DMS114 treated with DMSO at 0.1 percent for 48 hours (cell line): ENCODE results near the gene DTX3.
"Not testable (repeated sequence)": the region's sequence is repeated elsewhere in the genome, so short reads cannot be mapped to it uniquely, and the experiment has no call there.

Experiments
- DNase-seq: peaks from one replicate; lab custom pipeline; 2025; ENCODE audit not compliant: unreplicated experiment; lab: John Stamatoyannopoulos, UW

DTX3 gene

GRCh38 chr12:57604454-57604991, at the start of gene DTX3:
DTX3 (plus strand) TSS chr12:57604824; CDS start chr12:57606518, 1,694 bp downstream.
- DNase-seq = no peak

GRCh38 chr12:57554897-57555296, 49.7 kb upstream of the DTX3 start:
- no peak for DNase-seq

- no peak for DNase-seq
Measured at GRCh38 chr12:57558864-57559263, 45.8 kb upstream of the DTX3 start.

- DNase-seq = no peak
Measured at GRCh38 chr12:57560516-57560915, 44.1 kb upstream of the DTX3 start.

GRCh38 chr12:57561117-57561516, 43.5 kb upstream of the DTX3 start:
- not testable (repeated sequence) for DNase-seq

- no peak for DNase-seq
Measured at GRCh38 chr12:57563358-57563757, 41.3 kb upstream of the DTX3 start.

GRCh38 chr12:57564178-57564740, 40.4 kb upstream of the DTX3 start:
- no peak for DNase-seq

- no peak for DNase-seq
Measured at GRCh38 chr12:57568838-57569237, 35.8 kb upstream of the DTX3 start.

- no peak for DNase-seq
Measured at GRCh38 chr12:57569858-57570257, 34.8 kb upstream of the DTX3 start.

- DNase-seq = not testable (repeated sequence)
Measured at GRCh38 chr12:57570438-57570837, 34.2 kb upstream of the DTX3 start.

GRCh38 chr12:57571926-57572762, 32.5 kb upstream of the DTX3 start:
- DNase-seq = no peak

- no peak for DNase-seq
Measured at GRCh38 chr12:57574795-57575194, 29.8 kb upstream of the DTX3 start.

- no peak for DNase-seq
Measured at GRCh38 chr12:57575771-57576612, 28.6 kb upstream of the DTX3 start.

GRCh38 chr12:57576613-57577160, 27.9 kb upstream of the DTX3 start:
- DNase-seq = no peak

- no peak for DNase-seq
Measured at GRCh38 chr12:57577981-57578758, 26.5 kb upstream of the DTX3 start.

GRCh38 chr12:57579011-57579410, 25.6 kb upstream of the DTX3 start:
- no peak for DNase-seq

- DNase-seq = no peak
Measured at GRCh38 chr12:57579677-57580465, 24.8 kb upstream of the DTX3 start.

GRCh38 chr12:57580466-57580795, 24.2 kb upstream of the DTX3 start:
- DNase-seq = no peak

- DNase-seq = no peak
Measured at GRCh38 chr12:57581802-57582201, 22.8 kb upstream of the DTX3 start.

GRCh38 chr12:57582440-57582839, 22.2 kb upstream of the DTX3 start:
- no peak for DNase-seq
